GM23338 (cell line): ENCODE measurements around the gene DOK7. TPM values are rescaled to one million over a fixed set of nuclear protein-coding genes. Genes with fewer than 3 reads are reported as not detected.

Experiments
- ATAC-seq: fragments of 200-7000 bp; cut with Tn5 transposase; 3 replicates; pipeline ENCODE4 v1.9.1; 2020
- DNase-seq: peaks from one replicate; pipeline ENCODE4 v3.0.0-alpha.2; 2015; ENCODE audit warnings: low spot score
- H2AFZ ChIP-seq: fragments of 200-600 bp; sonication (generic); 2 replicates; pipeline ENCODE4 v1.8.0; 2016; ENCODE audit warnings: antibody characterized with exemption, mild to moderate bottlenecking, moderate library complexity
- H3F3A ChIP-seq: fragments of 200-600 bp; sonication (generic); replicated peaks from 2 replicates; pipeline ENCODE4 v1.8.0; 2017; ENCODE audit warnings: antibody characterized with exemption, mixed run types, low read depth
- H3K27ac ChIP-seq: fragments of 200-600 bp; sonication (generic); 2 replicates; pipeline ENCODE4 v1.6.1; 2016; ENCODE audit warnings: low read depth
- H3K27me3 ChIP-seq: fragments of 200-600 bp; sonication (generic); 2 replicates; pipeline ENCODE4 v1.8.0; 2016; ENCODE audit warnings: mild to moderate bottlenecking, mixed run types, moderate library complexity; ENCODE audit not compliant: insufficient read depth
- H3K36me3 ChIP-seq: fragments of 200-600 bp; sonication (generic); 2 replicates; pipeline ENCODE4 v1.8.0; 2016; ENCODE audit warnings: mild to moderate bottlenecking; ENCODE audit not compliant: insufficient read depth
- H3K4me1 ChIP-seq: fragments of 200-600 bp; sonication (generic); 2 replicates; pipeline ENCODE4 v1.8.0; 2016; ENCODE audit warnings: mild to moderate bottlenecking, moderate library complexity; ENCODE audit not compliant: insufficient read depth
- H3K4me2 ChIP-seq: fragments of 200-600 bp; sonication (generic); 2 replicates; pipeline ENCODE4 v1.7.1; 2017; ENCODE audit warnings: mixed run types
- H3K4me3 ChIP-seq: fragments of 200-600 bp; sonication (generic); 2 replicates; pipeline ENCODE4 v1.6.1; 2016; ENCODE audit warnings: mixed run types
- H3K79me2 ChIP-seq: fragments of 200-600 bp; sonication (generic); replicated peaks from 2 replicates; pipeline ENCODE4 v1.8.0; 2017; ENCODE audit warnings: mild to moderate bottlenecking; ENCODE audit not compliant: insufficient read depth
- H3K9me2 ChIP-seq: fragments of 200-600 bp; sonication (generic); 2 replicates; pipeline ENCODE4 v1.8.0; 2017; ENCODE audit not compliant: insufficient read depth
- H4K20me1 ChIP-seq: fragments of 200-600 bp; sonication (generic); replicated peaks from 2 replicates; pipeline ENCODE4 v1.8.0; 2017; ENCODE audit warnings: mild to moderate bottlenecking; ENCODE audit not compliant: insufficient read depth
- H3K27ac Mint-ChIP-seq: 2 replicates; pipeline ENCODE4 v1.8.0; 2020; ENCODE audit warnings: inconsistent platforms, mild to moderate bottlenecking, moderate library complexity, mixed read lengths
- H3K27me3 Mint-ChIP-seq: 3 replicates; pipeline ENCODE4 v1.8.0; 2022; ENCODE audit warnings: low read depth, mild to moderate bottlenecking, moderate library complexity, mixed read lengths, inconsistent platforms; ENCODE audit not compliant: insufficient read depth, poor library complexity
- H3K36me3 Mint-ChIP-seq: 3 replicates; pipeline ENCODE4 v1.8.0; 2021; ENCODE audit warnings: low read depth, mild to moderate bottlenecking, inconsistent platforms, moderate library complexity, mixed read lengths
- H3K4me1 Mint-ChIP-seq: 3 replicates; pipeline ENCODE4 v1.8.0; 2020; ENCODE audit warnings: mild to moderate bottlenecking, inconsistent platforms, mixed read lengths
- H3K4me3 Mint-ChIP-seq: 3 replicates; pipeline ENCODE4 v1.8.0; 2021; ENCODE audit warnings: moderate library complexity, mild to moderate bottlenecking, inconsistent platforms, mixed read lengths
- H3K9me3 Mint-ChIP-seq: 3 replicates; pipeline ENCODE4 v1.8.0; 2020; ENCODE audit warnings: moderate library complexity, mild to moderate bottlenecking, inconsistent platforms, mixed read lengths
- CTCF ChIP-seq, 2 experiments: fragments of 200-600 bp in 1 of 2; sonication (generic) in 1 of 2; conservative IDR thresholded peaks; 2 replicates each; pipeline versions ENCODE4 v1.5.1 to v1.6.1; 2016 to 2017; ENCODE audit warnings: antibody characterized with exemption in 2 of 2, low read depth in 2 of 2, mild to moderate bottlenecking in 2 of 2, moderate library complexity in 1 of 2
- ETS1 ChIP-seq: IDR thresholded peaks from 2 replicates; pipeline ENCODE4 v1.6.1; 2016; ENCODE audit warnings: antibody characterized with exemption
- EZH2 ChIP-seq: fragments of 200-600 bp; sonication (generic); IDR thresholded peaks from one replicate; pipeline ENCODE4 v1.8.0; 2017; ENCODE audit warnings: antibody characterized with exemption, mild to moderate bottlenecking, low read depth; ENCODE audit not compliant: unreplicated experiment
- EZH2phosphoT487 ChIP-seq: fragments of 200-600 bp; sonication (generic); IDR thresholded peaks from one replicate; pipeline ENCODE4 v1.8.1; 2018; ENCODE audit warnings: antibody characterized with exemption; ENCODE audit not compliant: unreplicated experiment
- JUNB ChIP-seq: IDR thresholded peaks from one replicate; pipeline ENCODE4 v1.6.1; 2016; ENCODE audit warnings: antibody characterized with exemption; ENCODE audit not compliant: unreplicated experiment
- NANOG ChIP-seq: IDR thresholded peaks from 2 replicates; pipeline ENCODE4 v1.6.1; 2016; ENCODE audit warnings: antibody characterized with exemption, borderline replicate concordance
- POLR2AphosphoS5 ChIP-seq: IDR thresholded peaks from 2 replicates; pipeline ENCODE4 v1.6.1; 2016; ENCODE audit warnings: antibody characterized with exemption, low read depth
- REST ChIP-seq: IDR thresholded peaks from one replicate; pipeline ENCODE4 v1.6.1; 2018; ENCODE audit warnings: antibody characterized with exemption; ENCODE audit not compliant: unreplicated experiment
- STAT1 ChIP-seq: IDR thresholded peaks from one replicate; pipeline ENCODE4 v1.6.1; 2016; ENCODE audit warnings: antibody characterized with exemption; ENCODE audit not compliant: unreplicated experiment
- ZNF114 ChIP-seq: fragments of 250-450 bp; sonication (Bioruptor Pico); IDR thresholded peaks from 2 replicates; pipeline ENCODE4 v1.5.0; 2020; ENCODE audit warnings: mild to moderate bottlenecking, moderate library complexity
- ZNF331 ChIP-seq: fragments of 250-450 bp; sonication (Bioruptor Pico); IDR thresholded peaks from 2 replicates; pipeline ENCODE4 v1.5.0; 2020; ENCODE audit warnings: low read depth, mild to moderate bottlenecking, moderate library complexity
- polyA plus RNA-seq: library from polyadenylated mRNA; unstranded; fragments of >200 nt; fragmentation: Nextera tagmentation; extraction: Ambion mirVana; gene quantifications from 2 replicates; pipeline ENCODE4 v1.2.1, GENCODE V29; 2016
- total RNA-seq: library from RNA; depleted of rRNA; stranded (reverse); fragments of >200 nt; shearing (Covaris generic); gene quantifications from 2 replicates; pipeline ENCODE4 v1.2.3, GENCODE V29; 2014

Gene DOK7
- total and polyA plus RNA-seq, 2 experiments from 2014 or later = 0.34 to 0.52 TPM

GRCh38 chr4:3445829-3446545 lies 17.1 kb upstream of the DOK7 start:
- Mint-ChIP-seq H3K4me1 (no peaks in the 10 kb centered on the region), H3K4me3 (no peak overlapping the region), H3K9me3 (no peaks in the 10 kb centered on the region), H3K27ac (no peak overlapping the region), H3K36me3 (no peaks in the 10 kb centered on the region), H3K27me3 (peaks cover 8% of the 10 kb centered on the region)
- H3K79me2 ChIP-seq = no peaks in the 10 kb centered on the region
- DNase-seq (no peak), ATAC-seq (no peak)
- H3K36me3 ChIP-seq = no peaks in the 10 kb centered on the region
- H3K4me1 ChIP-seq = no peaks in the 10 kb centered on the region
- H3K9me2 ChIP-seq = no peaks in the 10 kb centered on the region
- H2AFZ ChIP-seq = no peak overlapping the region
- no peak overlapping the region for H3K27ac ChIP-seq
- no peaks in the 10 kb centered on the region for H3F3A ChIP-seq
- H3K27me3 ChIP-seq = no peaks in the 10 kb centered on the region
- no peak overlapping the region for H3K4me3 ChIP-seq
- H4K20me1 ChIP-seq = no peaks in the 10 kb centered on the region
- no peak overlapping the region for H3K4me2 ChIP-seq
- TF ChIP-seq EZH2phosphoT487 (no peak), ZNF114 (CRISPR knock-in tag) (no peak), REST (no peak), CTCF (conservative IDR thresholded peaks at IDR 0.05; ENCODE audit: low read depth in 2 of 2) (no peak), POLR2AphosphoS5 (no peak), ETS1 (no peak), ZNF331 (no peak), STAT1 (no peak), JUNB (no peak), NANOG (no peak), EZH2 (no peak)
